Measurements from ENCODE around the gene PPM1N. TPM values are rescaled to one million over a fixed set of nuclear protein-coding genes. Genes with fewer than 3 reads are reported as not detected.

The PPM1N gene
- total RNA-seq, 1 donor from 2014 or later = 1.8 TPM

DNA sequence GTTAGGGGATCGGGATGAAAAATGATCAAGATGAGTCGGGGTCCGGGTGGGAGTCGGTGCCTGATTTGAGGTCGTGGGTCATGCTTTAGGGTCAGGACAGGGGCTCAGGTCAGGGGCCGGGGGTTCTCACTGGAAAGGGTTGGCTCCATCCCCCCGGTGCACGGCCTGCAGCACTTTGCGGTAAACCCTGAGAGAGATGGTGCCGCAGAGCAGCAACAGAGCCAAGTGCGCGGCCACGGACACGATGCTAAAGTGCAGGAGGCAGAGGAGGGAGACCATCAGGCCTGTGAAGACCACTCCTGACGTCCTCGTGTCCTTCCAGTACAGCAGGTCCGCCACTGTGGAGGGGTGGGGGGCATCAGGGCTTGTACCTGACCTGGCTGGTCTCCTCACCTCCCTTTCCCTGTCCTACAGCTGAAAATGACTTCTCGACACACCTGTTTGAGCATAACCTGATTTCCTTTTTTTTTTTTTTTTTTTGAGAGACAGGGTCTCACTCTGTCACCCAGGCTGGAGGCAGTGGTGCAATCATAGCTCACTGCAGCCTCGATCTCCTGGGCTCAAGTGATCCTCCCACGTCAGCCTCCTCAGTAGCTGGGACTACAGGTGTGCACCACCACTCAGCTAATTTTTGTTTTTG is 8.9 kb upstream of the PPM1N start:
- Histone ChIP-seq H3K4me3 (no peak overlapping the region), H3K4me1 (peaks cover 14% of the 10 kb centered on the region), H3K27me3 (ENCODE audit: low read depth) (no peaks in the 10 kb centered on the region), H3K27ac (no peak overlapping the region), H3K36me3 (no peaks in the 10 kb centered on the region), H3K9me3 (no peaks in the 10 kb centered on the region)
- DNase-seq = no peak
- ATAC-seq = no peak
- TF ChIP-seq, protein P1, sequence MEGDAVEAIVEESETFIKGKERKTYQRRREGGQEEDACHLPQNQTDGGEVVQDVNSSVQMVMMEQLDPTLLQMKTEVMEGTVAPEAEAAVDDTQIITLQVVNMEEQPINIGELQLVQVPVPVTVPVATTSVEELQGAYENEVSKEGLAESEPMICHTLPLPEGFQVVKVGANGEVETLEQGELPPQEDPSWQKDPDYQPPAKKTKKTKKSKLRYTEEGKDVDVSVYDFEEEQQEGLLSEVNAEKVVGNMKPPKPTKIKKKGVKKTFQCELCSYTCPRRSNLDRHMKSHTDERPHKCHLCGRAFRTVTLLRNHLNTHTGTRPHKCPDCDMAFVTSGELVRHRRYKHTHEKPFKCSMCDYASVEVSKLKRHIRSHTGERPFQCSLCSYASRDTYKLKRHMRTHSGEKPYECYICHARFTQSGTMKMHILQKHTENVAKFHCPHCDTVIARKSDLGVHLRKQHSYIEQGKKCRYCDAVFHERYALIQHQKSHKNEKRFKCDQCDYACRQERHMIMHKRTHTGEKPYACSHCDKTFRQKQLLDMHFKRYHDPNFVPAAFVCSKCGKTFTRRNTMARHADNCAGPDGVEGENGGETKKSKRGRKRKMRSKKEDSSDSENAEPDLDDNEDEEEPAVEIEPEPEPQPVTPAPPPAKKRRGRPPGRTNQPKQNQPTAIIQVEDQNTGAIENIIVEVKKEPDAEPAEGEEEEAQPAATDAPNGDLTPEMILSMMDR (IDR thresholded peaks at IDR 0.05) = no peak
- intact Hi-C loops (cut with DNase I) = no loop called here

DNA sequence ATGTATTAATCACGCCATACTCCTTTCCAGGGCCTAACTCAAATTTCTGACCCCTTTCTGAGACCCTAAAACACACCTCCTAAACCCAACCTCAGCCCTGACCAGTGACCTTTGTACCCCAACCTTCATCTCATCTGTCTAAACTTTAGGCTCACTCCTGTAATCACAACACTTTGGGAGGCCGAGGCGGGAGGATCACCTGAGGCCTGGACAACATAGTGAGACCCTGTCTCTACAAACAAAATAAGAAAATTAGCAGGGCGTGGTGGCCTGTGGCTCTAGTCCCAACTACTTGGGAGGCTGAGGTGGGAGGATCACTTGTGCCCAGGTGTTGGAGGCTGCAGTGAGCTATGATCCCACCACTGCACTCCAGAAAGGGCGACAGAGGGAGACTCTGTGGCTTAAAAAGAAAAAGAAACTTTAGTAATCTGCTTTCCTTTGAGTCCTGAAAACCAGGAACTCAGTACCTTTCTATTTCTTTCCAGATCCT is 6.1 kb upstream of the PPM1N start:
- DNase-seq = no peak
- ATAC-seq = no peak
- no peaks in the 10 kb centered on the region for H3K36me3 ChIP-seq
- peaks cover 20% of the 10 kb centered on the region for H3K4me1 ChIP-seq
- no peaks in the 10 kb centered on the region for H3K9me3 ChIP-seq
- no peak overlapping the region for H3K27ac ChIP-seq
- H3K4me3 ChIP-seq = peak overlapping the region; percentile 63
- H3K27me3 ChIP-seq (ENCODE audit: low read depth) = no peaks in the 10 kb centered on the region
- intact Hi-C loops (cut with DNase I) = no loop called here
- TF ChIP-seq, protein P1 (IDR thresholded peaks at IDR 0.05) = no peak

DNA sequence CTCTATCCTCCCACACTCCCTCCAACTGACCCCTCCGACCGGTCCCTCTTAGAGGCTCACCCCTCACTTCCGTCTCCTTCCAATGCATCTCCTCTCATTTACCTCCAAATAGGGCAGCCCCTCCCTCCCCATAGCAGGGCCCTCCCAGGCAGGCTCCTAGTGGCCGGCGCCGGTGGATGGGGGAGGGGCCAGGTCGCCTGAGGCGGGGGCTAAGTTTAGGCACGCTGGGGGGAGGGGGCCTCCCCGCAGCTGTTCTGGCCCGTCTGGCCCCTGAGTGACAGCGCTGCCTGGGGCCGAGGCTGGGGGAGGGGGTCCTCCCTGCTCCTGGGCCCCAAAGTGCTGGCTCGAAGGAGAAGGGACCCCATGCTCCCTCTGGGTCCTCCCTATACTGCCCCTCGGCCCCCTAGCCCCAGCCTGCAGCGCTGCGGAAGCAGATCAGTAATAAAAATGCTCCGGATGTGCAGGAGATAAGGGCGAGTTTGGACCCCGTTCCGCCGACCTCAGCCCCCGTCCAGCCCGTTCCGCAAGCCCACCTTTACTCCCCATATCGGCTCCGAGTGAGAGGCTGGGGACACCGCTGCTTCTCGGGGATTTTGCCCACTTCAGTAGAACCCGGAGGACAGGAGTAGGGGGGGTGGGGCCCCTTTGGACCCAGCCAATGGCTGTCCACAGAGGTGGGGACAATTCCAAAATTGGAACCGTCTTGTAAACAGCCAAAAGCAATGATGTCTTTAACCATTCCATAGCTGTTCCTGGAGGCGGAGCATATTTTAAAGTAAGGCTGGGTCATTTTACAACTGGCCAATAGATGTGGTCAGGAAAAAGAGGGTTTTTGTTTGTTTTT is 5.4 kb upstream of the PPM1N start:
- Histone ChIP-seq H3K4me3 (peak overlapping the region; percentile 63), H3K27me3 (ENCODE audit: low read depth) (no peaks in the 10 kb centered on the region), H3K4me1 (peaks cover 27% of the 10 kb centered on the region), H3K9me3 (no peaks in the 10 kb centered on the region), H3K36me3 (no peaks in the 10 kb centered on the region), H3K27ac (peak overlapping the region; percentile 33)
- ATAC-seq (peak; percentile 34 to 36), DNase-seq (no peak)
- TF ChIP-seq, protein P1 (IDR thresholded peaks at IDR 0.05) = no peak
- intact Hi-C loops (cut with DNase I) = no loop called here

DNA sequence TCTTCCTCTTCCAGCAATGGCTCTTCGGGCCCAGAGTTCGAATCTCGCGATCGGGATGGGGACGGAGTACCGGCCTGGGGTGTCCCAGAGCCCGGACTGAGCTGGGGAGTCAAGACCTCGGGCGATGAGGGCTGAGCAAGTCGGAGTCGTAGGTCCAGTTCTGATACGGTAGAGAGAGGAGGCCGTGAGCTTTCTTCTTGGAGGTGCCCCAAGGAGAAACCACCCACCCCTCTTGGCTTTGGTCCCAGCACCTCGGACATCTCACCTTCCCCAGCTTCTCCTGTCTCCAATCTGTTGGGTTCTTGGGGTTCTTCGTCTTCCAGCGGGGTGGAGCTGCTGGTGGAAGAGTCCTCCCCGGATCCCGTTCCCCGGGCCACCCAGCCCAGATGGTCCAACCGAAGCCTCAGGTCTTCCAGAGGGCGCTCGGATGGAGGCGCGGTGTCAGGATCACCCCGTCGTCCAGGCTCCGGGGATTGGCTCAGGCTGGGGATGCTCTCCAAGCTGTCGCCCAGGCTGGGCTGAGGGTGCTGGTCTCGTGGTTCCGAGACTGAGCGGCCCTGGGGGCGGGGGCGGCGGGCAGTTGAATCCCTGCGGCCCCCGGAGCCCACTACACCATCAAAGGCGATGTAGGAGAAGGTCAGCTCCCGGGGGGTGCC is 3.9 kb upstream of the PPM1N start:
- no peak for ATAC-seq
- intact Hi-C loops (cut with DNase I) = no loop called here

DNA sequence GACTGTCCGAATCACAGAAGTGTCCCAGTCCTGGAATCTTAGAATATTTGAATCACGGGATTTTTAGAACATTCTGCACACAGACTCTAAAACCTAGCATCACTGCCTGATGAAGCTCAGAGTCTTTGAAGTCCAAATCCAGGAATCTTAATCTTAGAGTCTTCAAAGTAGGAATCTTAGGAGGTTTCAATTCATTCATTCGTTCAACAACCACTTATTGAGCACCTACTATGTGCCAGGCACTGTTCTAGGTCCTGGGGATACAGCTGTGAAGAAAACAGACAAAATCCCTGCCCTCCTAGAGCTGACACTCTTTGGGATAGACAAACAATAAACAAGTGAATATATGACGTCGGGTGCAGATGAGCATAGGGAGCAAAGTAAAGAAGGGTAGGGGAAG is 3.1 kb upstream of the PPM1N start:
- no peak overlapping the region for H3K4me3 ChIP-seq
- peaks cover 44% of the 10 kb centered on the region for H3K4me1 ChIP-seq
- TF ChIP-seq, protein P1 (IDR thresholded peaks at IDR 0.05) = no peak
- H3K27ac ChIP-seq = no peak overlapping the region
- DNase-seq = no peak
- no peaks in the 10 kb centered on the region for H3K9me3 ChIP-seq
- no peaks in the 10 kb centered on the region for H3K36me3 ChIP-seq
- no peak for ATAC-seq
- intact Hi-C loops (cut with DNase I) = no loop called here
- peaks cover 8% of the 10 kb centered on the region for H3K27me3 ChIP-seq (ENCODE audit: low read depth)

More for the DNA sequence above, 3.9 kb upstream of the PPM1N start:
- no peak for DNase-seq
- Histone ChIP-seq H3K4me1 (peaks cover 42% of the 10 kb centered on the region), H3K27ac (no peak overlapping the region), H3K9me3 (no peaks in the 10 kb centered on the region), H3K27me3 (ENCODE audit: low read depth) (peaks cover 8% of the 10 kb centered on the region), H3K4me3 (no peak overlapping the region), H3K36me3 (no peaks in the 10 kb centered on the region)
- TF ChIP-seq, protein P1 (IDR thresholded peaks at IDR 0.05) = no peak
